ENCODE data around the gene MMP2.

The MMP2 gene

GRCh38 chr16:55482056-55482455, 3.1 kb downstream of the MMP2 start:
- peaks cover 40% of the 10 kb centered on the region for H3K27me3 ChIP-seq (ENCODE audit: control insufficient read depth, insufficient read depth, low read length)
- peaks cover 17% of the 10 kb centered on the region for H3K4me1 ChIP-seq (ENCODE audit: control insufficient read depth, low read depth, low read length)
- H3K27ac ChIP-seq (ENCODE audit: low read length), result no peak overlapping the region
- no peak overlapping the region for H3K4me3 ChIP-seq (ENCODE audit: low read length)
- H3K9ac ChIP-seq (ENCODE audit: low read length), result no peak overlapping the region
- no peaks in the 10 kb centered on the region for H3K9me3 ChIP-seq (ENCODE audit: control insufficient read depth, low read depth, low read length)
- peaks cover 3% of the 10 kb centered on the region for H3K36me3 ChIP-seq (ENCODE audit: control insufficient read depth, low read depth, low read length)

GRCh38 chr16:55487048-55487803, 8.2 kb downstream of the MMP2 start:
- H3K9me3 ChIP-seq (ENCODE audit: control insufficient read depth, low read depth, low read length), result no peaks in the 10 kb centered on the region
- H3K36me3 ChIP-seq (ENCODE audit: control insufficient read depth, low read depth, low read length), result peaks cover 13% of the 10 kb centered on the region
- H3K4me1 ChIP-seq (ENCODE audit: control insufficient read depth, low read depth, low read length), result no peaks in the 10 kb centered on the region
- no peak overlapping the region for H3K27ac ChIP-seq (ENCODE audit: low read length)
- H3K27me3 ChIP-seq (ENCODE audit: control insufficient read depth, insufficient read depth, low read length), result no peaks in the 10 kb centered on the region
- no peak overlapping the region for H3K9ac ChIP-seq (ENCODE audit: low read length)
- H3K4me3 ChIP-seq (ENCODE audit: low read length), result no peak overlapping the region

- Histone ChIP-seq H3K27me3 (ENCODE audit: control insufficient read depth, insufficient read depth, low read length) (no peaks in the 10 kb centered on the region), H3K36me3 (ENCODE audit: control insufficient read depth, low read depth, low read length) (peaks cover 15% of the 10 kb centered on the region), H3K9ac (ENCODE audit: low read length) (no peak overlapping the region), H3K4me1 (ENCODE audit: control insufficient read depth, low read depth, low read length) (no peaks in the 10 kb centered on the region), H3K27ac (ENCODE audit: low read length) (no peak overlapping the region), H3K4me3 (ENCODE audit: low read length) (no peak overlapping the region), H3K9me3 (ENCODE audit: control insufficient read depth, low read depth, low read length) (no peaks in the 10 kb centered on the region)
Measured at GRCh38 chr16:55488306-55488705, 9.3 kb downstream of the MMP2 start.

GRCh38 chr16:55489119-55489955, 10.3 kb downstream of the MMP2 start:
- Histone ChIP-seq H3K27me3 (ENCODE audit: control insufficient read depth, insufficient read depth, low read length) (no peaks in the 10 kb centered on the region), H3K4me1 (ENCODE audit: control insufficient read depth, low read depth, low read length) (no peaks in the 10 kb centered on the region), H3K9me3 (ENCODE audit: control insufficient read depth, low read depth, low read length) (no peaks in the 10 kb centered on the region), H3K27ac (ENCODE audit: low read length) (no peak overlapping the region), H3K9ac (ENCODE audit: low read length) (no peak overlapping the region), H3K36me3 (ENCODE audit: control insufficient read depth, low read depth, low read length) (peaks cover 15% of the 10 kb centered on the region), H3K4me3 (ENCODE audit: low read length) (no peak overlapping the region)

GRCh38 chr16:55489956-55490265, 10.9 kb downstream of the MMP2 start:
- Histone ChIP-seq H3K36me3 (ENCODE audit: control insufficient read depth, low read depth, low read length) (peaks cover 15% of the 10 kb centered on the region), H3K27me3 (ENCODE audit: control insufficient read depth, insufficient read depth, low read length) (no peaks in the 10 kb centered on the region), H3K9ac (ENCODE audit: low read length) (no peak overlapping the region)

GRCh38 chr16:55490301-55490700, 11.3 kb downstream of the MMP2 start:
- H3K36me3 ChIP-seq (ENCODE audit: control insufficient read depth, low read depth, low read length), result peaks cover 15% of the 10 kb centered on the region

More at GRCh38 chr16:55489956-55490265, 10.9 kb downstream of the MMP2 start:
- Histone ChIP-seq H3K9me3 (ENCODE audit: control insufficient read depth, low read depth, low read length) (no peaks in the 10 kb centered on the region), H3K4me1 (ENCODE audit: control insufficient read depth, low read depth, low read length) (no peaks in the 10 kb centered on the region), H3K27ac (ENCODE audit: low read length) (no peak overlapping the region), H3K4me3 (ENCODE audit: low read length) (no peak overlapping the region)

GRCh38 chr16:55491691-55492090, 12.7 kb downstream of the MMP2 start:
- no peaks in the 10 kb centered on the region for H3K27me3 ChIP-seq (ENCODE audit: control insufficient read depth, insufficient read depth, low read length)
- no peaks in the 10 kb centered on the region for H3K9me3 ChIP-seq (ENCODE audit: control insufficient read depth, low read depth, low read length)
- no peaks in the 10 kb centered on the region for H3K4me1 ChIP-seq (ENCODE audit: control insufficient read depth, low read depth, low read length)
- H3K9ac ChIP-seq (ENCODE audit: low read length), result no peak overlapping the region
- H3K36me3 ChIP-seq (ENCODE audit: control insufficient read depth, low read depth, low read length), result peaks cover 15% of the 10 kb centered on the region
- no peak overlapping the region for H3K4me3 ChIP-seq (ENCODE audit: low read length)
- H3K27ac ChIP-seq (ENCODE audit: low read length), result no peak overlapping the region

More at GRCh38 chr16:55490301-55490700, 11.3 kb downstream of the MMP2 start:
- Histone ChIP-seq H3K9me3 (ENCODE audit: control insufficient read depth, low read depth, low read length) (no peaks in the 10 kb centered on the region), H3K27me3 (ENCODE audit: control insufficient read depth, insufficient read depth, low read length) (no peaks in the 10 kb centered on the region), H3K4me1 (ENCODE audit: control insufficient read depth, low read depth, low read length) (no peaks in the 10 kb centered on the region), H3K9ac (ENCODE audit: low read length) (no peak overlapping the region), H3K4me3 (ENCODE audit: low read length) (no peak overlapping the region), H3K27ac (ENCODE audit: low read length) (no peak overlapping the region)

GRCh38 chr16:55492756-55493380, 13.9 kb downstream of the MMP2 start:
- H3K4me1 ChIP-seq (ENCODE audit: control insufficient read depth, low read depth, low read length), result no peaks in the 10 kb centered on the region
- H3K9me3 ChIP-seq (ENCODE audit: control insufficient read depth, low read depth, low read length), result no peaks in the 10 kb centered on the region
- no peak overlapping the region for H3K9ac ChIP-seq (ENCODE audit: low read length)
- no peak overlapping the region for H3K27ac ChIP-seq (ENCODE audit: low read length)
- no peak overlapping the region for H3K4me3 ChIP-seq (ENCODE audit: low read length)
- no peaks in the 10 kb centered on the region for H3K27me3 ChIP-seq (ENCODE audit: control insufficient read depth, insufficient read depth, low read length)
- peaks cover 14% of the 10 kb centered on the region for H3K36me3 ChIP-seq (ENCODE audit: control insufficient read depth, low read depth, low read length)

GRCh38 chr16:55494994-55495421, 16.0 kb downstream of the MMP2 start:
- Histone ChIP-seq H3K4me3 (ENCODE audit: low read length) (no peak overlapping the region), H3K36me3 (ENCODE audit: control insufficient read depth, low read depth, low read length) (peaks cover 5% of the 10 kb centered on the region), H3K27ac (ENCODE audit: low read length) (no peak overlapping the region), H3K9me3 (ENCODE audit: control insufficient read depth, low read depth, low read length) (no peaks in the 10 kb centered on the region), H3K4me1 (ENCODE audit: control insufficient read depth, low read depth, low read length) (no peaks in the 10 kb centered on the region), H3K27me3 (ENCODE audit: control insufficient read depth, insufficient read depth, low read length) (no peaks in the 10 kb centered on the region), H3K9ac (ENCODE audit: low read length) (no peak overlapping the region)

- peaks cover 5% of the 10 kb centered on the region for H3K36me3 ChIP-seq (ENCODE audit: control insufficient read depth, low read depth, low read length)
- H3K9me3 ChIP-seq (ENCODE audit: control insufficient read depth, low read depth, low read length), result no peaks in the 10 kb centered on the region
- no peak overlapping the region for H3K4me3 ChIP-seq (ENCODE audit: low read length)
- H3K9ac ChIP-seq (ENCODE audit: low read length), result no peak overlapping the region
- H3K27ac ChIP-seq (ENCODE audit: low read length), result no peak overlapping the region
- no peaks in the 10 kb centered on the region for H3K4me1 ChIP-seq (ENCODE audit: control insufficient read depth, low read depth, low read length)
- H3K27me3 ChIP-seq (ENCODE audit: control insufficient read depth, insufficient read depth, low read length), result no peaks in the 10 kb centered on the region
Measured at GRCh38 chr16:55495616-55496289, 16.8 kb downstream of the MMP2 start.

GRCh38 chr16:55496509-55497145, 17.6 kb downstream of the MMP2 start:
- no peak overlapping the region for H3K4me3 ChIP-seq (ENCODE audit: low read length)
- no peak overlapping the region for H3K27ac ChIP-seq (ENCODE audit: low read length)
- no peaks in the 10 kb centered on the region for H3K9me3 ChIP-seq (ENCODE audit: control insufficient read depth, low read depth, low read length)
- H3K27me3 ChIP-seq (ENCODE audit: control insufficient read depth, insufficient read depth, low read length), result no peaks in the 10 kb centered on the region
- H3K4me1 ChIP-seq (ENCODE audit: control insufficient read depth, low read depth, low read length), result no peaks in the 10 kb centered on the region
- H3K36me3 ChIP-seq (ENCODE audit: control insufficient read depth, low read depth, low read length), result peaks cover 5% of the 10 kb centered on the region
- H3K9ac ChIP-seq (ENCODE audit: low read length), result no peak overlapping the region

All from iPS-18a (cell line).